ENCODE data around the gene STK10.

DNA sequence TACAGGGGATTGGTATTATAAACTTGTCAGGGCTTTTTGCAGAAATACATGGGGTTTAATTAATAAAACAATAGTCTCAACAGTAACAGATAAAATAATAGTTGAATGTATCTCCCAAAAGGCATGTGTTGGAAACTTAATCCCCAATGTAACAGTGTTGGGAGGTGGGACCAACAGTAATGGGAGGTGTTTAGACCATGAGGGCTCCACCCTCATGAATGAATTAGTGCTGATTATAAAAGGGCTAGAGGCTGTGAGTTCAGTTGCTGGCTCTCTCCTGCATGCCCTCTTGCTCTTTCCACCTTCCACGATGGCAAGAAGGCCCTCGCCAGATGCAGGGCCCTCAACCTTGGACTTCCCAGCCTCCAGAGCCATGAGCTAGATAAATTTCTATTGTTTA, 56.3 kb downstream of the STK10 start:
- TF ChIP-seq CTCF (IDR thresholded peaks at IDR 0.05) (no peak), POLR2A (IDR thresholded peaks at IDR 0.05) (no peak), POLR2AphosphoS5 (IDR thresholded peaks at IDR 0.05) (no peak)

Measured in breast epithelium (tissue), 3 donors.